Liver (tissue), 3 donors: ENCODE results near the gene LINS1.

Experiments used
- ATF3 ChIP-seq: IDR thresholded peaks from 2 replicates; pipeline ENCODE4 v1.6.1; 2016; ENCODE audit warnings: antibody characterized with exemption
- CTCF ChIP-seq: fragments of 150-350 bp; IDR thresholded peaks from 2 replicates; pipeline ENCODE4 v1.5.1; 2017; ENCODE audit warnings: improper control_type of control experiment, low read depth, low read length; ENCODE audit not compliant: missing input control
- GABPA ChIP-seq, 2 donors: IDR thresholded peaks in 1 of 2; conservative IDR thresholded peaks in 1 of 2; 2 replicates each; pipeline ENCODE4 v1.6.1; 2016; ENCODE audit warnings: antibody characterized with exemption in 2 of 2, mild to moderate bottlenecking in 1 of 2, moderate library complexity in 1 of 2
- RAD21 ChIP-seq, 2 donors: IDR thresholded peaks; 2 replicates each; pipeline ENCODE4 v1.6.1; 2016; ENCODE audit warnings: antibody characterized with exemption in 2 of 2, mild to moderate bottlenecking in 2 of 2
- ZBTB33 ChIP-seq: IDR thresholded peaks from 2 replicates; pipeline ENCODE4 v1.6.1; 2016; ENCODE audit warnings: antibody characterized with exemption
- donor health status: healthy.
- donor health status: healthy.

GRCh38 chr15:100631831-100632230 lies 29.8 kb upstream of the LINS1 start:
- TF ChIP-seq GABPA (IDR thresholded peaks at IDR 0.05 in 1 of 2, conservative IDR thresholded peaks at IDR 0.05 in 1 of 2) (no peak), ATF3 (no peak), ZBTB33 (no peak), CTCF (no peak), RAD21 (IDR thresholded peaks at IDR 0.05) (no peak)
